CD8-positive, alpha-beta memory T cell (primary cell): ENCODE data around the gene LAMC1. TPM values are rescaled to one million over a fixed set of nuclear protein-coding genes. Genes with fewer than 3 reads are reported as not detected.

ENCODE experiments used
- CTCF ChIA-PET: fragments of 350-600 bp; sonication (Branson Sonifier 250); formaldehyde crosslinking; loops from one replicate; lab custom pipeline; 2021; ENCODE audit warnings: antibody characterized with exemption; lab: Charles Lee
- POLR2A ChIA-PET: fragments of 350-600 bp; sonication (Branson Sonifier 250); formaldehyde crosslinking; loops from one replicate; lab custom pipeline; 2021; ENCODE audit warnings: antibody characterized with exemption; lab: Charles Lee
- DNase-seq, 5 donors: peaks; one replicate each; pipeline versions ENCODE4 v3.0.0 to v3.0.0-alpha.2; 2020 to 2022; ENCODE audit warnings: mixed read lengths in 1 of 5
- H3K27ac ChIP-seq: one replicate; pipeline ENCODE4 v1.7.0; 2013; ENCODE audit warnings: low read depth, mild to moderate bottlenecking, low read length, moderate library complexity
- H3K27me3 ChIP-seq: 2 replicates; pipeline ENCODE4 v1.7.0; 2013; ENCODE audit warnings: low read length, mild to moderate bottlenecking; ENCODE audit not compliant: insufficient read depth, poor library complexity, severe bottlenecking
- H3K36me3 ChIP-seq: 2 replicates; pipeline ENCODE4 v1.7.0; 2013; ENCODE audit warnings: mild to moderate bottlenecking, low read length, moderate library complexity; ENCODE audit not compliant: insufficient read depth
- H3K4me1 ChIP-seq: 2 replicates; pipeline ENCODE4 v1.7.0; 2013; ENCODE audit warnings: mild to moderate bottlenecking, low read length, moderate library complexity; ENCODE audit not compliant: insufficient read depth
- H3K4me3 ChIP-seq: 2 replicates; pipeline ENCODE4 v1.7.0; 2013; ENCODE audit warnings: mild to moderate bottlenecking, low read length
- H3K9me3 ChIP-seq: 2 replicates; pipeline ENCODE4 v1.7.0; 2013; ENCODE audit warnings: mild to moderate bottlenecking, low read length
- H3K27ac Mint-ChIP-seq, 8 donors: one replicate each; pipeline ENCODE4 v1.8.0; 2020 to 2021; ENCODE audit warnings: mixed read lengths in 8 of 8, mild to moderate bottlenecking in 6 of 8, inconsistent platforms in 3 of 8, moderate library complexity in 3 of 8
- H3K27me3 Mint-ChIP-seq, 2 donors: one replicate each; pipeline ENCODE4 v1.8.0; 2020 to 2021; ENCODE audit warnings: mixed read lengths in 2 of 2, mild to moderate bottlenecking in 1 of 2, moderate library complexity in 1 of 2
- H3K36me3 Mint-ChIP-seq, 3 donors: one replicate each; pipeline ENCODE4 v1.8.0; 2020 to 2021; ENCODE audit warnings: mixed read lengths in 3 of 3, inconsistent platforms in 1 of 3, mild to moderate bottlenecking in 1 of 3
- H3K4me1 Mint-ChIP-seq, 3 donors: one replicate each; pipeline ENCODE4 v1.8.0; 2020 to 2021; ENCODE audit warnings: mixed read lengths in 3 of 3, inconsistent platforms in 1 of 3, mild to moderate bottlenecking in 1 of 3
- H3K4me3 Mint-ChIP-seq, 7 donors: one replicate each; pipeline ENCODE4 v1.8.0; 2020 to 2021; ENCODE audit warnings: mixed read lengths in 7 of 7, mild to moderate bottlenecking in 6 of 7, moderate library complexity in 4 of 7, inconsistent platforms in 2 of 7
- H3K9me3 Mint-ChIP-seq, 5 donors: one replicate each; pipeline ENCODE4 v1.8.0; 2020 to 2022; ENCODE audit warnings: mixed read lengths in 5 of 5, mild to moderate bottlenecking in 3 of 5, moderate library complexity in 2 of 5, inconsistent platforms in 1 of 5
- polyA plus RNA-seq: library from polyadenylated mRNA; unstranded; fragments of 300-500 nt; fragmentation: Illumina TruSeq; gene quantifications from one replicate; pipeline ENCODE4 v1.2.3, GENCODE V29; 2021
- total RNA-seq, 2 experiments: library from RNA; stranded (reverse); gene quantifications; one replicate each; pipeline ENCODE4 v1.2.3, GENCODE V29; 2021

Gene LAMC1
- total and polyA plus RNA-seq, 3 experiments from 2014 or later: 0.33 to 0.58 TPM; not detected in 1

DNA sequence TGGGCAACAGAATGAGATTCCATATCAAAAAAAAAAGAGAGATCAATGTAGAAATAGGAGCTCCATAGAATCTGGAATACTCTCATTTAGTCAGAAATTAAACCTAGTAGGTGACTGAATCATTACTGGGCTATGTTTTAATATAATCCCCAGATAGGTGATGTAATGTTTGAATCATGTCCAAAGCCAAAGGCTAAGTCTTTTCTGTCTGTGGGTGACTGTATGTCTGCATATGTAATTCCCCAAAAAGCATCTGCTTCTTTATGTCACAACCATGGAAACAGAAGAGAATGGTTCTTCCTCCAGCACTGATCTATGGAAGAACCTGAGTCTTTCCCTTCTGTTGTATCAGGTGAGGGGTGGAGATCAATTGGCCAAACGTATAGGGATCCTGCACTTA lies 168.6 kb downstream of the LAMC1 start:
- H3K4me1 ChIP-seq: peaks cover 16% of the 10 kb centered on the region
- peaks cover 0 to 2% (median 0%) of the 10 kb centered on the region in 5 donors for H3K9me3 Mint-ChIP-seq
- no peak overlapping the region for H3K4me3 ChIP-seq
- no peaks in the 10 kb centered on the region for H3K36me3 ChIP-seq
- ChIA-PET CTCF (interaction anchor here (0.6 kb wide), 1 partner anchor 765 kb away, joined by 3 read pairs; no protein-coding TSS in a partner anchor), POLR2A (no interaction called here)
- no peak overlapping the region for H3K27ac Mint-ChIP-seq
- no peaks in the 10 kb centered on the region for H3K36me3 Mint-ChIP-seq
- H3K9me3 ChIP-seq: no peaks in the 10 kb centered on the region
- DNase-seq: no peak
- peaks cover 5 to 11% of the 10 kb centered on the region in 2 donors for H3K27me3 Mint-ChIP-seq
- H3K4me1 Mint-ChIP-seq: peaks cover 7 to 12% (median 11%) of the 10 kb centered on the region in 3 donors
- no peaks in the 10 kb centered on the region for H3K27me3 ChIP-seq
- no peak overlapping the region for H3K27ac ChIP-seq
- H3K4me3 Mint-ChIP-seq: no peak overlapping the region

DNA sequence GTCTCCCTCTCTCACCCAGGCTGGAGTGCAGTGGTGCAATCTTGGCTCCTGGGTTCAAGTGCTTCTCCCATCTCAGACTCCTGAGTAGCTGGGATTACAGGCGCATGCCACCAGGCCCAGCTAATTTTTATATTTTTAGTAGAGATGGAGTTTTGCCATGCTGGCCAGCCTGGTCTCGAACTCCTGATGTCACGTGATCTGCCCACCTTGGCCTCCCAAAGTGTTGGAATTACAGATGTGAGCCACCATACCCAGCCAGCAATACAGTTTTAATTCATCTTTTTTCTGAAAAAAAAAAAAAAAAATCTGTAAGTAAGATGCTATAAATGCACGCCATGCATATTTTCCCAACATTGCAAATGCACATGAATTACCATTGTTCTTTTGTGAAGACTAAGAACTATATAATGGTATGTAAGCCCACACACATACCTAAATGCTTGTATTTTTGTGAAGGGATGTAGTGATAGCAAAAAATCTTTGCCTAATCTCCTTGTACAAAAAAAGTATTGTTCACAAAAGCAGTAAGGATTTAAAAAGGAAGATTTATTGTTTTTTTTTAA lies 170.8 kb downstream of the LAMC1 start:
- Mint-ChIP-seq H3K9me3 (peaks cover 0 to 5% (median 0%) of the 10 kb centered on the region in 5 donors), H3K36me3 (no peaks in the 10 kb centered on the region), H3K27me3 (peaks cover 3 to 21% of the 10 kb centered on the region in 2 donors), H3K27ac (no peak overlapping the region), H3K4me1 (peaks cover 7 to 12% (median 11%) of the 10 kb centered on the region in 3 donors), H3K4me3 (no peak overlapping the region)
- Histone ChIP-seq H3K4me1 (peaks cover 16% of the 10 kb centered on the region), H3K27me3 (no peaks in the 10 kb centered on the region), H3K4me3 (no peak overlapping the region), H3K9me3 (no peaks in the 10 kb centered on the region), H3K27ac (no peak overlapping the region), H3K36me3 (no peaks in the 10 kb centered on the region)
- DNase-seq: no peak
- ChIA-PET POLR2A (no interaction called here), CTCF (no interaction called here)

DNA sequence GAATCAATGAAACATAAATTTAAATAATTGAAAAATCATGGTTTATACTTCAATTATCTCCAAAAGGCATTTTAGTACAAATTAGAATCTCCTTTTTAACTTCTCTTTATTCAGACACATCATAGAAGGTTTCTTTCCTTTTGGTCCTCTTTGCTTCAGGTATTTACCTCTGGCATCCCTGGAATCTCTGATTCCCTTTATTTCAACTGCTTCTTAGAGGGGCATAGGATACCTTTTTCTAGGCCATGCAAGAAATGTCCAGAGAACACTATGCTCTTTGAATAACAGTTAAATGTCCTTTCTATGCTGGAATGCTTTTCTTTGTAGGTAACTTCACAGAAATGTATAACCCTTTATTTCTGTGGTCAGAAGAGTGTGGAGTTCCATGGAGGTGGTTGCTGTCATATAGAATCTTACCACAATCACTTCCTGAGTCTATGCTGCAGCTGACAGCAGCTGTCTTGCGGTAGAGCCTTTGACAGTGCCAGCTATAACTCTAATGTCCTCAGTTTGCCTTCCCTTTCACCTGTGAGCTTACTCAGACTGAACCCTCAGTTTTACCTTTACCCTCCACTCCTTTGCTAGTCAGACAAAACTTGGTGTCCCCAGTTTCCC lies 171.4 kb downstream of the LAMC1 start:
- Mint-ChIP-seq H3K9me3 (peaks cover 0 to 5% (median 0%) of the 10 kb centered on the region in 5 donors), H3K36me3 (no peaks in the 10 kb centered on the region), H3K27me3 (peaks cover 3 to 26% of the 10 kb centered on the region in 2 donors), H3K4me3 (no peak overlapping the region), H3K27ac (no peak overlapping the region), H3K4me1 (peaks cover 7 to 12% (median 11%) of the 10 kb centered on the region in 3 donors)
- H3K4me1 ChIP-seq: peaks cover 16% of the 10 kb centered on the region
- POLR2A ChIA-PET: no interaction called here
- H3K9me3 ChIP-seq: no peaks in the 10 kb centered on the region
- no peaks in the 10 kb centered on the region for H3K36me3 ChIP-seq
- peak in 1 of 5 donors; percentile 16 for DNase-seq
- no peaks in the 10 kb centered on the region for H3K27me3 ChIP-seq
- H3K27ac ChIP-seq: no peak overlapping the region
- CTCF ChIA-PET: no interaction called here
- H3K4me3 ChIP-seq: peak overlapping the region; percentile 8

DNA sequence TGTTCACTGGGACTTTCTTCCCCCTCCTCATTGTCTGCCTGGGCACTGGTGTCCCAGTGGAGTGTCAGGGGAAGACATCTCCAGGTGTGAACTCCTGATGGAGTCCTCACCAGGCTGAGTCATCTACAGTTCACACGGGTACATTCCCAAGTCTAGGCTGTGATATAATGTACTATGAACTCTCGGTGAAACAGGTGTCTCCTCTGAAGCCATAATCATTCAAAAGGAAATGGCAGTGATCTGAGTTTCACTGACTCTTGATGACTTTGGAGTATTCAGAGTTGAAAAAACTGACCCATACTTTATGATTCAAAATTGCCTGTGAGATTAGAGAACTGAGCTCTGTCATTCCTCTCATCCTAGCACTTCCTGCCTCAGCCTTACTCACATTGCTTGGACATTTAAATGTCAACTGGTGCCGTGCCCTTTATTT lies 171.9 kb downstream of the LAMC1 start:
- H3K36me3 ChIP-seq: no peaks in the 10 kb centered on the region
- H3K27me3 ChIP-seq: no peaks in the 10 kb centered on the region
- no peak for DNase-seq
- ChIA-PET CTCF (no interaction called here), POLR2A (no interaction called here)
- H3K4me3 ChIP-seq: peak overlapping the region; percentile 8
- H3K36me3 Mint-ChIP-seq: no peaks in the 10 kb centered on the region
- peaks cover 5 to 30% of the 10 kb centered on the region in 2 donors for H3K27me3 Mint-ChIP-seq
- no peaks in the 10 kb centered on the region for H3K9me3 ChIP-seq
- peaks cover 7 to 12% (median 11%) of the 10 kb centered on the region in 3 donors for H3K4me1 Mint-ChIP-seq
- no peak overlapping the region for H3K27ac ChIP-seq
- H3K4me1 ChIP-seq: peaks cover 16% of the 10 kb centered on the region
- peaks cover 0 to 5% (median 0%) of the 10 kb centered on the region in 5 donors for H3K9me3 Mint-ChIP-seq
- no peak overlapping the region for H3K27ac Mint-ChIP-seq
- H3K4me3 Mint-ChIP-seq: no peak overlapping the region

Other genes with a start within 250 kb of the LAMC1 start
- gene NPL, start 233.6 kb upstream of the LAMC1 start, total RNA-seq: 10 to 100 TPM in 1 of 2 experiments, 1 to 10 TPM in 1; 9.3 to 12.3 TPM
- gene NPL, start 233.6 kb upstream of the LAMC1 start, polyA plus RNA-seq: 8.5 TPM
- 100 to 1,000 TPM; 342 to 353 TPM for gene DHX9, start 184.1 kb upstream of the LAMC1 start, total RNA-seq
- 115 TPM for gene DHX9, start 184.1 kb upstream of the LAMC1 start, polyA plus RNA-seq
- not detected for gene SHCBP1L, start 70.3 kb upstream of the LAMC1 start, total RNA-seq
- not detected for gene SHCBP1L, start 70.3 kb upstream of the LAMC1 start, polyA plus RNA-seq
- gene LAMC2, start 162.8 kb downstream of the LAMC1 start, total RNA-seq: not detected
- gene LAMC2, start 162.8 kb downstream of the LAMC1 start, polyA plus RNA-seq: not detected